NCI-H446 (cell line): ENCODE measurements around the gene FAM98A.
A peak's percentile ranks its signal among the peaks of the same experiment; 100 is the strongest.

Experiments
- DNase-seq, 2 experiments: peaks; one replicate each; lab custom pipeline; 2025; lab: John Stamatoyannopoulos, UW

FAM98A gene

GRCh38 chr2:33597026-33597425 is 2.1 kb downstream of the FAM98A start:
- no peak for DNase-seq

- DNase-seq: no peak
These were observed 3.7 kb downstream of the FAM98A start for GRCh38 chr2:33595385-33595784.

DNA sequence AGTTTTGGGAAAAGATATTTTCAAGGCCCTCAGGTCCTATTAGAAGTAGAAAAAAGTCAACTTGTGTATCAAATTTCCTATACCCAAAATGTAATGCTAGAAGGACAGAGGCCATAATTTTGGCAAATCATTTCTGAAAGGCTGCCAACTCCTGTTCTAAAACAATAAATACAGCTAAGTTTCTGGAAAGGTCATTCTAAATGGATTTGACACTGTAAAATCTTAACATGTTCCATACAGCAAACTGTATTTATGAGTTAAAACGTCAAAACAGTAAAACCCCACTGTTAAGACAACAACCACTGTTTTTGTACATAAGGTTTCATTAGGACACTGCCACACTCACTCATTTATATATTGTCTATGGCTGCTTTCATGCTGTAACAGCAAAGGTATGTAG is 9.7 kb downstream of the FAM98A start:
- peak in 1 of 2 experiments; percentile 9 for DNase-seq

GRCh38 chr2:33588232-33588631 is 10.9 kb downstream of the FAM98A start:
- DNase-seq: no peak

- no peak for DNase-seq
These were observed 12.3 kb downstream of the FAM98A start for GRCh38 chr2:33586766-33587165.

DNA sequence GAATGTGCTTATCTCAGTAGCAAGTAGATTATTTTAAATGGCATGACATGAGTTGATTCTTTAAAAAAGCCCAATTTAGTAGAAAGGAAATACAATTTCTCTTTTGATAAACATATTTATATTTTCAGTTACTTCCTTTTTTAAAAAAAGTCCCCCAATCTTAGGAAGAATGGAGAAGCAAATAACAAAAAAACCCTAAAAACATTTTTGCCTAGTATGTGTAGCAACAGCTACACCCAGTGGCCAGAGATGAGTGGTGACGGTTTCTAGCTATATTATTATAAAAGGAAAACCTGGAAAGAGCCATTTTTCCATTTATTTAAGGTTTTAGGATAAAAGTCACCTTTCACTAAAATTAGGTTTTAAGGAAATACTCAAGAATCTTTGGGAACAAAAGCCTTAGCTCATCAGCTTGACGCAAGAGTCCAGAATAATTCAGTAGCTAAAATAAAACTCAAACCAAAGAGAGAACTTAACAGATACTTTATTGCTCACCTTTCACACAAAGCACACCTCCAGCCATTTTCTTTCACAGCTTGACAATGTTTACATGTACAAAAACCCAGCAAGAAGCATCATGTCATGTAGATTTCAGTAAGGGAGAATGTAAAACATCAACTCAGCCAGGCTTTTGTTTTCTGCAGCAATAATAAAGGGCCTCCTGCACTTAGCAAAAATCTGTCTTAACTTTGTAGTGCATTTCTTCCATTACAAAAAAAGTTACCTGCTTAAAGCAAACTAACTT is 15.7 kb downstream of the FAM98A start:
- peak in 1 of 2 experiments; percentile 44 for DNase-seq

- no peak for DNase-seq
These were observed 17.2 kb downstream of the FAM98A start for GRCh38 chr2:33581872-33582271.

DNA sequence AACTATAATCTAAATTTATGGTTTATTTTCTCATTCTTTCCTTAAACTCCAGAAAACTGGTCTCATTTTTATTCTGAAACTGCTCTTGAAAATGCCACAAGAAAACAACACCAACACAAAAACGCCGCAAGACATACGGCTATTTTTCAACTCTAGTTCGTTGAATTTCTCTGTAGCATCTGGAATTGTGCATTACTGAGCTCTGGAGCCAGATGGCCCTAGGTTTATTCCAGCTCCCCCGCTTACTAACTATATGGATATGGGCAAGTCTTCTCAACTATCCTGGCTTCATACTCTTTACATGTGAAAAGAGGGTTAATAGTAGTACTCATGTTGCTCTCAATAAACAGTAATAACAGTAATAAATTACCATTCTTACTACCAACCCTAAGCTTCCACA is 19.9 kb downstream of the FAM98A start:
- DNase-seq: no peak

DNA sequence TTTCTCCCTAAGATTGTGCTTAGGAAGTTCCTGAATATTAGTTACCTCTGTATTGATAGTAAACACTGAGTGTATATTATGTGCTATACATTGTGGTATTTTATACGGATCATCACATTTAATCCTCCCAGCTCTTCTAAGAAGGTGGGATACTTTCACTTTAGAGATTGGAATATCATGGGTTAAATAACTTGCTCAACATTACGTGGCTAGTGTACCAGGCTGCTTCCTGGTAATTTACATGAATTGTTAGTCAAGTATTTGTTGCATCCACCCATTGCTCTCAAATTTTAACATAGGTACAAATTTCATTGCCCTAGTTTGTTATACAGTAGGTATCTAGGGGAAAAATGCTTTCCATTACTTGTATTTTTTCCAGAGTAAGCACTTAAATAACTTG is 21.4 kb downstream of the FAM98A start:
- DNase-seq: no peak

- DNase-seq: no peak
These were observed 22.0 kb downstream of the FAM98A start for GRCh38 chr2:33577084-33577483.

- DNase-seq: no peak
These were observed 25.4 kb downstream of the FAM98A start for GRCh38 chr2:33573657-33574056.

DNA sequence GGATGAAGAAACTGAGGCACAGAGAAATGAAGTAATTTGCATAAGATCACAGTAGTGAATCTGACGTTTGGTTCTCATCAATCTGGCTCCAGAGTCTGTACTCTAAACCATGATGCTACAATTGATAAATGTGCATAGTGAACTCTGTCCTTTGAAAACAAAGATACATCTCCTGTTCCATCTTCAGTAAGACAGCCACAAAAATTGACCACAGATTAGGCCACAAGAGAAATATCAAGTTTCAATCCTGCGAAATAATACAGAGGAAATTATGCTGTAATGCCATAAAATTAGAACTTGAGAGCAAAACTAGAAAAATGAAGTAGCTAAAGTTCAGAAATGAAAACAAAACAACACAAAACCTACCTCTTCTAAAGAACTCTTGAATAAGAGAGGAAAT is 28.4 kb downstream of the FAM98A start:
- no peak for DNase-seq

- no peak for DNase-seq
These were observed 37.2 kb downstream of the FAM98A start for GRCh38 chr2:33561872-33562271.

DNA sequence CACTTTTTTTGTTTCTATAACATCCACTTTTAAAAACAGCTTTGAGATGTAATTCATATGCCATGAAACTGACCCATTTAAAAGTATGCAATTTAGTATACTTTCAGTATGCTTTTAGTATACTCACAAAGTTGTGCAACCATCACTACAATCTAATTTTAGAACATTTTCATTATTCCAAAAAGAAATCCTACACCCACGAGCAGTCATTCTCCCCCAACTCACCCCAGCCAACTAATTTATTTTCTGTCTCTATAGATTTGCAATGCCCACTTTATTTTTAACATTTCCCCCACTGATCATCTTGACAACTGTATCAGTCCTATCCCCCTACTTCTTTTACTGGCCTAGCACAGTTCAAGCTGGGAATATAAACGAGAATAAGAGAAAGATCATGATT is 39.1 kb downstream of the FAM98A start:
- DNase-seq: no peak

DNA sequence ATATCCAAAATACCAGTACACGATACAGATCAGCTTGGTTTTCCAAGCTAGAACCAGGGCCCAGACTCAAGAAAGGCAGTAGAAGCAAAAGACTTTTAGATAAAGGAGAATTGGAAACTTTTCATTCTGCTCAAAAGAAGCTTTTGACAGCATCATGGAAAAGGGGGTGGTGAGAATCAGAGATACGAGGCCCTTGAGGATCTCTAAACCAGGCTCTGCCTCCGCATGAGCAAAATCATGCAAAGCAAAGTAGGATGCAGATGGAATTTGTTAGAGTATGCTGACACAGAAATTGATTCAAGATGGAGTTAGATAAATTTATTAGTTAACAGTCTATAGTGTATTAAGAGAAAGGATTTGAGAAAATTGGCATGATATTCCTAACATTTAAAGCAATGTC is 39.8 kb downstream of the FAM98A start:
- DNase-seq: no peak

DNA sequence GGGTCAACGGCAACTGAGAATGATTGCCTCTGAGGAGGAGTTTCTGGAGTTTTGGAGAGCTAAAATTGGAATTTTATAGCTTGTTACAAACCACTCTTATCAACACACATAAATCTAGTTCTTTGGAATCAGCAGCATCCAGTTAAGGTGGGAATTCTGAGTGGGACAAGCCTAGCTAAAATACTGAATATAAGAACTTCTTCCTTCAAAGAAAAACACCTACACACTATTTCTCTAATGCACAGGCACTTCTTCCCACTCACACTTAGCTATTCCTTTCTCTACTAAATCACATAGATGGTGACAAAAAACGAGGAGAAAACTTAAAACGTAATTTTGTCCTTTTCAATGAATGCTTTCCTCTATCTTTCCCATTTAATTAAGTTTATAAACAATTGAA is 43.4 kb downstream of the FAM98A start:
- no peak for DNase-seq

DNA sequence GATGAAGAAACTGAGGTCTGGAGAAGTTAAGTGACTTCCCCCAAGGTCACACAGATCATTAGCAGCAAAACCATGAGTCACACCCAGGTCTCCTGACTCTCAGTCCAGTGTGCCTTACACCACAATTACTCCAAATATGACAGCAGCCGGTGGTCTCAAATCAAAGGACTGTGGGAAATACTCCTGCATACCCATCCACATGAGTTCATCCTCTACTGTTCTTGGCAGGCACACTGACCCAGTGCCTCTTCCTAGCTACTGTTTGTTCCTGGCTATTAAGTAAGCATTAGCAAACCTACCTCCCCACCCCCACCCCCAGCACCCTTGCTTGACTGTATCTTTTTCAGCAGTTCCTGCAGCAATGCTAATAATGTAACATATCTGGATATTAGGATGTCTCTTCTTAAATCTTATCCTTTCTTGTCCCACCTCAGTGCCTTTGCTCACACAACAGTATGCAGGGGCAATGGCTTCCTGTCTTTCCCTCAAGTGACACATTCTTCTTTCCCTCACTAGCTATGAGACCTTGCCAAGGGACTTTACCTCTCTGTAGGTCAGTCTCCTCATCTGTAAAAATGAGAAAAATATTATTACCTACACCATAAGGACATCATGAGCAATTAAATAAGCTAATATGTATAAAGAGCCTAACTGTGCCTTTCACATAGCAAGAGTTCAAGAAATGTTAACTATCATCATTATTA is 46.2 kb downstream of the FAM98A start:
- no peak for DNase-seq

DNA sequence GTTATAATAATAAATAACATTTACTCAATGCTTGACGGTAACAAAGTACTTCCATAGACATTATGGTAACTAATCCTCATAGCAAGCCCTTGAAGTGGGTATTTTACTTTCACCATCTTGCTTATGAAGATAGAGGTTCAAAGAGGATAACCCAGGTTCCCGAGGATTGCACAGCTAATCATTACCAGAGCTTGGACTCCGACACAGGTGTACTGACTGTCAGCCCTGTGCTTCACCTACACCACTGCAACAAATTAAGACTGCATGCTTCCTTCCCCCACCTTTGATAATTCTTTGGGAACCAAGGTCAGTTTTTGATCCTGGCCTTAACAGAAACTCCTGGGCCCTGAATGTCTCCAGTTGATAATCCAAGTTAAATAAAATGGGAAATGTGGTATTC is 48.9 kb downstream of the FAM98A start:
- DNase-seq: no peak

GRCh38 chr2:33541243-33541642 is 57.9 kb downstream of the FAM98A start:
- no peak for DNase-seq

DNA sequence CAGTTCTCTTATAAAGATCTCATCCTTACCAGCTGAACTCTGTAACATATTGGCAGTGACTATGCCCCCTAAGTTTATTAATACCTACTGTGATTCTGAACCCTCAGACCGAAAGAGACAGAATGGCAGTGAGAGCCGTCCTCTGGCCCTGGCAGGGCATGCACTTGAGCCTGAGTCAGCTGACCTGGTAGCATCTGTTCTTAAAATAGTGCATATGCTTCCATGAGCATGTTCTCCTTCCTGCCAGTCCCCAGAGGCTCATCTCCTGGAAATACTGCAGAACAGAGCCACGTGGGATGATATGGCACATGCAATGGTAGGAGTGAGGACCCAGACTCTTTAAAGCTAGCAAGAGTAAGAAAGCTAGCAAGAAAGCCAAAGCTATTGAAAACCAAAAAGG is 63.7 kb downstream of the FAM98A start:
- peak in 1 of 2 experiments; percentile 16 for DNase-seq
